ENCODE measurements around the gene RBPJL.
A peak's percentile ranks its signal among the peaks of the same experiment; 100 is the strongest.

RBPJL gene, protein sequence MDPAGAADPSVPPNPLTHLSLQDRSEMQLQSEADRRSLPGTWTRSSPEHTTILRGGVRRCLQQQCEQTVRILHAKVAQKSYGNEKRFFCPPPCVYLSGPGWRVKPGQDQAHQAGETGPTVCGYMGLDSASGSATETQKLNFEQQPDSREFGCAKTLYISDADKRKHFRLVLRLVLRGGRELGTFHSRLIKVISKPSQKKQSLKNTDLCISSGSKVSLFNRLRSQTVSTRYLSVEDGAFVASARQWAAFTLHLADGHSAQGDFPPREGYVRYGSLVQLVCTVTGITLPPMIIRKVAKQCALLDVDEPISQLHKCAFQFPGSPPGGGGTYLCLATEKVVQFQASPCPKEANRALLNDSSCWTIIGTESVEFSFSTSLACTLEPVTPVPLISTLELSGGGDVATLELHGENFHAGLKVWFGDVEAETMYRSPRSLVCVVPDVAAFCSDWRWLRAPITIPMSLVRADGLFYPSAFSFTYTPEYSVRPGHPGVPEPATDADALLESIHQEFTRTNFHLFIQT

DNA sequence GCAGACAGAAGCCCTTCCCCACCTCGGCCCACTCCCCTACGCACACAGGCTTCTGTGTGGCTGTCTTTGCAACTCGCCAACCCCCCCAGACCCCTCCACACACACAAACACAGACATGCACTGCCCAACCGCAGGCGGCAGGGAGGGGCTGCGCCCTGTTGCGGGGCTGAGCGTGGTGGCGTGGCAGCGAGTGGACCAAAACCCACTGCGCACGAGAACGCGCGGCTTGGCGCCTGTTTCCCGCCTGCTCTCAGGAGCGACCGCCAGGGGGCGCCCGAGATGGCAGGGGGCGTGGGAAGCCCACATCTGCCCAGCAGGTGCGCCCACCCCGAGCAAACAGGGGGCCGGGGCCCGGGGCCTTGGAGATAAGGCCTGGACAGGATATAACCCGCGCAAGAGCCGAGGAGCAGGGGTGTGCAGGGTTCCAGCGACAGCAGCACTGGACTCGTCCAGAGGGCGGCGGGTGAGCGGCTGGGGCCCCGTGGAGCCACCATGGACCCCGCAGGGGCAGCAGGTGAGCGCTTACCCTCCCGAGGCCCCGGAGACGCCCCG lies at the start of gene RBPJL:
Gene RBPJL, plus strand, starts transcription at position 410 of the 552 bp plus-strand sequence. Its CDS starts 83 bp downstream, at position 493.
- DNase-seq, result no peak

DNA sequence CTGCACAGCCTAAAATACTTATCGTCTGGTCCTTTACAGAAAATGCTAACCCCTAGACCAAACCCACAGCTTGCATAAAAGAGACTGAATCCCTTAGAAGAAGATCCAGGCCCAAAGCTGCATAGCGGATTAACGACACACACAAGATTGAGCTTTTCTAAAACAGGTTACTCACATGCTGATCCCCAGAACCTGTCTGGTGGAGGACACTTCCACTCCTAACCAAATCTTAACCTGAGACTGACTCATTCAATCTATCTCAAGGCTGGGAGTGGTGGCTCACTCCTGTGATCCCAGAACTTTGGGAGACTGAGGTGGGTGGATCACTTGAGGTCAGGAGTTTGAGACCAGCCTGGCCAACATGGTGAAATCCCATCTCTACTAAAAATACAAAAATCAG lies 49.5 kb upstream of the RBPJL start:
- no peak for DNase-seq

DNA sequence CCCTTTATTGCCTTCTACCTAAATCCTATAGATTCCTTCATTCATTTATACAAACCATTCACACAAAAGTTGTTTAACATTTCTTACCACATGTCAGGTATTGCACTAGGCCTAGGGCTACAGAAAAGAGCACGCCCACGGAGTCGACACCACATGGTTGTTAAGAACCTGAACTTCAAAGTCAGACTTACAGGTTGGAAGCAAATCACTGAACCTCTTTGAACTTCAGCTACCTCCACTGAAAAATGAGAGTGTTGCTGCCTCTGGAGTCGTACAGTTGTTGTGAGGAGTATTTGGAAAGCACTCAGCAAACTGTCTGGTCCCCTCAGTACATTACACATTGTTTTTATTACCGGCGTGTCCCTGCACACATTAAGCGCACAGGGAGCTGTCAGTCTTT lies 48.9 kb upstream of the RBPJL start:
- DNase-seq, result no peak

DNA sequence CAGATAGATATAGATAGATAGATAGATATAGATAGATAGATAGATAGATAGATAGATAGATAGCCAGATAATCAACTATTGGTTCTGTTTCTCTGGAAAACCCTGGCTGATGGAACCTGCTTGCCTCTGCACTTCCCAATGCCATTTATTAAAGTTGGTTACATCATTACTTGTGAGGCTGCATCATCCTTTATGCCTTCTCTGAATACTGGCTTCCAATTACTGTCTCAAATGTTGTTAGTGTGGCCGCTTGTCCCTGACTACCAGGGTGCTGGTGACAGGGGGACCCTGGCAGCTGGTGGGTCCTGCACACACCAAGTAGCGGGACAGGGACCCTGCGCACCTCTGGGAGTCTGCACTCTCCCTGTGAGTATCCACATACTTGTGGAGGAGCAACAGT lies 48.4 kb upstream of the RBPJL start:
- DNase-seq, result no peak

DNA sequence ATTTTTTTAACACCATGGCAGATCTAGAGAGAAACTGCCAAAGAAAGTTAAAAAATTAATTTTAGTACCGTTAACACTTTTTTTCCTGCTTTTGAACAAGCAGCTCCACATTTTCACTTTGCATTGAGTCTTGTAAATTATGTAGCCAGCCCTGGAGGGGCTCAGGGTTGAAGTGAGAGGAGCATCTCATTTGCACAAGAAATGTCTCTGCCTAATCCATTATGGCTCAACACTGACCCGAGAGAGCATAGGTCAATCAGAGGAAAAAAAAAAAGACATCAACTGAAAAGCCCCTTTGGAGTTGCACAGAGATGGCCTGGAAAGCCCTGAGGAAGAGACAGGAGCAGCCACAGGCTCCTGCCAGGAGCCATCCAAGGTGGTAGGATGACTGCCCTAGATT lies 48.0 kb upstream of the RBPJL start:
- DNase-seq, result no peak

DNA sequence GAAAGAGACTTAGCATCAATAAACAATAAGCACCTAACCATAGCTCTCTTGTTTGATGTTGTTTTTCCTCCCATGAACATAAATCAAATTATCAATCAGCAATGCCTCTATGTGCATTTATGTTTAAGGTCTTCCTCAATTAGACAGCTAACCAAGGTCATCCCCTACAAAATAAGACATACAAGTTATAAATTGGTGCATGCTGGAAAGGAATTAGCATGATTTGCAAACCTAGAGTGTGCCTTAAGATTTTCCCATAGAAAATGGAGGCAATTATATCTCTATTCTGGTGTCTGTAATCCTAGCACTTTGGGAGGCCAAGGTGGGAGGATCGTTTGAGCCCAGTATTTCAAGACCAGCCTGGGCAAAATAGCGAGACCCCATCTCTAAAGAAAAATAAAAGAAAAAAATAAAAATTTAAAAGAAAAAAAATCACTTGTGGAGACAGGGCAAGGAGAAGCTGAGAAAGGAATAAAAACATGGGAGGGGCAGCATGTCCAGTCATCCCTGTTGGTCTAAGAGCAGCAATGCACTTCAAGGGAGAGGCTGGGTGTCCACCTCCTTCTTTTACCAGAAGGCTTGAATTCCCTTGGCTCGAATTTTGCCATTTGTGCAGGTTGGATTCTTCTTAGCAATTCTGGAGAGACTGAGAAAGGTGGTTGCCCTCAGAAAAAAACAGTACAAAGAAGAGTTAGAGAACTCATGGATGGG lies 42.9 kb upstream of the RBPJL start:
- DNase-seq, result no peak

DNA sequence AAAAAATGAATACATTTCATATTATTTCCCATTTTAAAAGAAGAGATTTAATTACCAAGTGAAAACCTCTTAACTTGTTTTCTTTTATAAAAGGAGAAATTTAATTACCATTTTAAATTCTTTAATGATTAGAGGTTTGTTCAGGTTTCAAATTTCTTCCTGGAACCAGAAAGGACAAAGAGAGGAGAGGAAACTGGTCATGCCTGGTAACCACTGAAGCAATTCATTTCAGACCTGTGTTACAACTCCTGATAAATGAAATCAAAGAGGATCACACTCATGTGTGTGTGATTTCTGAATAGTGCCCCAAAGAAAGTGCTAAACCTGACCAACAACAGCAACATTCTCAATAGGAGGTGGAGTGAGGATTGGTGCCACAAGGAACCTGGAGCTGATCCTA lies 39.7 kb upstream of the RBPJL start:
- no peak for DNase-seq

DNA sequence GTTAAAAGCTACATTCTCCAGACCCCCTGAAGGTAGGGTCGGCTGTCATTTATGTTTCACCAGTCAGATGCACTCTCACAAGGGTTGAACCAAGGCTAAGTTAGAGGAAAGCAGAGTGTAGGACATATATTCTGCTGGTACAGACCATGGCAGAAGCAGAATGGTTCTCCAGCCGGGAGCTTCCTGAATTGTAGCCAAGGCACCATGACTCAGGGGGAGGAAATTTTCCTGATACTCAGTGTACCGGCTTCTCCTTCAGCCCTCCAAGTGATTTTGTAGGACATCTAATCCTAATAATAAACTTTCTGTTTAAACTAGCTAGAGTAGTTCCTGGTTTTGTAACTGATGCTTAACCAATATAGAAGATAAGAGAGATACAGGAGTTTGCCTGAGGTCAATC lies 38.1 kb upstream of the RBPJL start:
- DNase-seq, result no peak

DNA sequence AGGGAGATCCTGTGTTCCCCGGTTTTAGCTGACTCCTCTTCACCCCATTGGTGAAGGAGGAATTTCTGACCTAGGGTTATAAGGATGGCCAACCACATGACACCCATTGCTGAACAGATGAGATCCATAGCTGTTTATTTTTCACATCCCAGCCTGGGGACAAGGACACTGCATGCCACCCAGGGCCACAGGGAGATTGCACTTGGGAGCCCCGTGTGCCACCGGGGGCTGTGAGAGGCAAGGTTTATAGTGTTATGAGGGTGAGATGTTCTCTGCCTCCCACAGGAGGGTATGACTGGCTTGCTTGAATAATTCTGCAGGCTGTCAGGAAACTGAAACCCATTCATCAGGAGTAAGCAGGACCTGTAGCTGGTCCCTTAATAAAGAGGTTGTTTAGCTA lies 37.6 kb upstream of the RBPJL start:
- no peak for DNase-seq

DNA sequence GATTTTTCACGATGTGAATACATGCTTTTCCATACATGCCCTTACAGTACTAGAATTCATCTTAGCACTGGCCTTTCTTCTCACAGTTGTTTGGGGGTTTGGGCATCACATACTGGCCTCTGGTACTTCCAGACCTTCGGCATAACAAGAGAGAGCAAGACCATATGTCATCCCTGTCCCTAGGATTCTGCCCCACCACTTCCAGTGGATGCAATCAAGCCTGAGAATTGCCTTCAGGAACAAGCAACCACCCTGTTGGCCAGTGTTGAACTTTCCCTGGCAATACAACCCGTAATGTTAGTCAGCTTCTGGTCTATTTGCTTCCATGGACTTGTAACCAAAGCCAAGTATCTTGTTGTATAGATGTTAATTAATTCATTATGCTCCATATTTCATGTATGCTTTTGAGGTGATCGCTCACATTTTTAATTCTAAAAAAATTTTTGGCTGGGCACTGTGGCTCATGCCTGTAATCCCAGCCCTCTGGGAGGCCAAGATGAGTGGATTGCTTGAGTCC lies 36.8 kb upstream of the RBPJL start:
- no peak for DNase-seq

DNA sequence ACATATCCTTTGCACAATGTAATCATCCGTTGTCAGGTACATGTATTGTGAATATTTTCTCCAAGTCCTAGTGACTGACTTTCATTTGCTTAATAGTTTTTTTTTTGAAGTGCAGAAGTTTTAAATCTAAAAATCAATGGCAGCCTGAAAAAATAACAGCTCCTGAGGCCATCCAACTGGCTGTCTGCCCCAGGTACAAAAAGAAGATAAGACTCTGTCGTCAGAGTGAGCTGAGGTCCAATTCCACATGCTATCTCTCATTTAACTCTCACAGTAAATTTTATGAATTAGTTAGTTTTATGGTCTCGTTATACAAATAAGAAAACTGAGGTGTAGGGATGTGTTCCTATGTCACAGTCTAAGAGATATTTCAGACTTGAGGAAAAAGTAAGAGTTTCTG lies 31.3 kb upstream of the RBPJL start:
- DNase-seq, result no peak

DNA sequence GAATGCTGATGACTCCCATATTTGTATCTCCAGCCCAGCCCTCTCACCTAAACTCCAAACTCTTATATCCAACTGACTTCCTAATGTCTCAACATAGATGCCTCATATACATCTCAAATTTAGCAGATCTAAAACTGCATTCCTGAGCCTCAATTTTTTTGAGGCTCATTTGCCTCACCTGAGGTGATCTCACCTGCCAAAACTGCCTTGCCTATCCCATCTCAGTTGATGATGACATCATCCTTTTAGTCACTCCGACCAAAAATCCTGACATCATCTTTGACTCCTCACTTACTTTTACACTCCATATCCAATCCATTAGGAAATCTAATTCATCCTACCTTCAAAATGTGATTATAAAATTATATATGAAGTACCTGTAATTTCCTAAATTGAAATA lies 26.6 kb upstream of the RBPJL start:
- no peak for DNase-seq

DNA sequence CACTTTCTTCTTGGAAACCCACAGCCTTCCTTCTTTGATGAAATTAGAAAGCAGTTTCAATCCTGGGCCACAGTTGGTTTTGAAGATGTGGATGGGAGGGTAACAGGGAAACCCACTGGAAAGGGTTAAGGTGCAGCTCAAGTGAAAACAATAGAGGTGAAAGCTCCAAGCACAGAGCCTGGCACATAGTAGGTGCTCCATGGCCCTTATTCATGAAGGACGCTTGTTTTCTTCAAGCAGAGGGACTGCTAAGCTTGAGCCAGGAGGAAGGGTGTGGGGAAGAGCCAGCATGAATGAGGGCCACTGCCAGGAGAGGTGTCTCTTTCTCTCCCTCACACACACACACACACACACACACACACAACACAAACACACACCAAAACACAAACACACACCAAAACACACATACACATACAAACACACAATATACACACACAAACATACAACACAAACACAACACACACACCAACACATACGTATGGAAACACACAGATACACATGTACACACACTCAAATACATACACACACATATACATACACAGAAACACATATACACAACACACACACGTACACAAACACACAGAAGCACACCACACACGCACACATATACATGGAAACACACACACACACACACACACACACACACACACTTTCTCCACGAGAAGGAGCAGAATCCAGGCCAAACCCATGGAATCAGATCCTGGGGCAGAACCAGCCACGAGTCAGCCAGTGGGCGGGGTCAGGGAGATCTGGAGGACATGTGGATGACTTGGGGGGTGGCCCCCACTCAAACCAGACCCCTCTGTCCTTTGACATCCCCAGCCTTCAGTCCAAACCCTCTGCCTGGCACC lies 23.7 kb upstream of the RBPJL start:
- no peak for DNase-seq

DNA sequence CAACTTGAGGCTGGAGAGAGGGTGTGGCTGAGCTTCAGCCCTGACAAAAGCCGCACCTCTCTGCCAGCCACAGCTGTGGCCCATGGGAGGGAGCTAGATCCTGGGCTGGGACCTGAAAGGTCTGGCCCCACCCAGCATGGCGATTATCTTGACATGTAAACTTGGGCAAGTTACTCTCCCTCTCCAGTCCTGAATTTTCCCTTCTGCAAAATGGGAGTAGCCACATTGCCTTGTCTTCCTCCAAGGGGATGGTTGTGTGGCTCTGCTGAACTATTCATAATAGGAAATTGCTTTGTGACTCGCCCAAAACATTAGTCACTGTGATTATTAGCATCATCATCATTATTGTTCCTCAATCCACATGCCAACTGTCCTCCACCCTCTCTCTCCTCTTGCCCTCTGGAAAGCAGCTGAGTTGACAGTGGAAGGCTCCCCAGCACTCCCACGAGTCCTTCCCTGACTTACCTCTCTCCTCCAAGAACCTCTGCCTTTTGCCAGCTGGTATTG lies 23.0 kb upstream of the RBPJL start:
- peak; percentile 13 to 46 for DNase-seq

DNA sequence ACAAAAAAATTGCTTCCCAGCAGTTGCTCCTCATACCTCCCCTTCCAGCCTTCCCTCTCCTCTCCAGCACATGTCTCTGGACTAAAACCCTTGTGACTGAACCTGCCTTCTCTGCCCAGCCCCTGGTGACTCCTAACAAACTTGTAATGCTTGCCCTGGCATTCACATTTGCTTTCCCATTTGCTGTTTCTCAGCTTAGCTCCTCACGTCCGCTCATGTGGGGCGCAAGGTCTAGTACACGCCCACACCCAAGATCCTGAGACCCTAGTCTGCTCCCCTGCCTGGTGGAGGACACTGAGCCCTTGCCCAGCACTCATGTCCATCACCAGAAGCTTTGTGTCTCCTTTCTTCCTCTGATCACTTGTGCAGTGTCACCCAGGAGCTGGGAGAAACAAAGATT lies 18.3 kb upstream of the RBPJL start:
- DNase-seq, result no peak

DNA sequence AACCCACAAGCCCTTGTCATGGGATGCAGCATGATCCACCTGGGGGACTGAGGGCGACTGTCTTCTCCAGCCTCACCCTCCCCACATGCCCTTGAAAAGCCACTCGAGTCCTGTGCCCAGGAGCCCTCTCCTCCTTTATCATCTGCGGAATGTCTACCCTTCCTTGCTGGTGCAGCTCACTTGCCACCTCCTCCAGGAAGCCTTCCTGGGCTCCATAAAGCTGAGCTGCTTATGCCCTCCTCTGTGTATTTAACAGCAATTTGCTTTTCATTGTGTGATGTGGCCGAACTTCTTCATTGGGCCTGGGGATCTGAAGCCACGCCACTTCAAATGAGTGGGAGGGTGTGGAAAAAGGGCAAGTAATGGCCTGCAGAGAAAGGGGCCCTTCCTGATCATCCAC lies 17.8 kb upstream of the RBPJL start:
- DNase-seq, result no peak

DNA sequence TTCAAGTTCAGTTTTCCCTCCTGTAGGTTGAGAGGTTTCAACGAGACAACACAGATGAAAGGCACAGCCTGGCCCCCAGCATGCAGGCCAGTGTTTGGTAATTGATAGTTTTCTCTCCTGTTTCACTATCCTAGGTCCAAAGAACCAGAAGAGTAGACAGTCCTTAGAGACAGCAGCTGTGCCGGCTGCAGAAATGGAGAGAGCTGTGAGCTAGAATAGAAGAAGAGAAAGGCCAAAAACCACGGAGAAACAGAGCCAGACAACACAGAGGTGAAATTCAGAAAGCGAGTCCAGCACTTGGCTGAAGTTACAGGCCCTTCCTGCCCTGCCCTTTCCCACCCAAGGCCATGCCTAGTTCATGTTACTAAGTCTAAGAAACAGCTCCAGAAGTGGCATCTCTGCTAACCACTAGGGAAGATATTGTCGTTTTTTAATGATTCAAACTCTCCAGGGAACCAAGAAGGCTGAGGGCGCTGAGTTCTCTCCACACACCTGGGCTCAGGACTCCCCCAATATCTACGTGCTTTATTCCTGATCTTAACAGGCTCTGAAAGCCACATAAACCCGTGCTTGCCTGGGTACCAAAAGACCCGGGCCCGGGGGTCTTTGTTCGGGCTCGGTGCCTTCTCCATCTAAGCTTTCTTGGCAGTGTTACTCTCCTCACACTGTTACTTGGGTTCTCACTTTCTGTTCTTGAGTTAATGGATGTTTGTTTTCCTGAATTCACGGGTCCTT lies 16.5 kb upstream of the RBPJL start:
- no peak for DNase-seq

DNA sequence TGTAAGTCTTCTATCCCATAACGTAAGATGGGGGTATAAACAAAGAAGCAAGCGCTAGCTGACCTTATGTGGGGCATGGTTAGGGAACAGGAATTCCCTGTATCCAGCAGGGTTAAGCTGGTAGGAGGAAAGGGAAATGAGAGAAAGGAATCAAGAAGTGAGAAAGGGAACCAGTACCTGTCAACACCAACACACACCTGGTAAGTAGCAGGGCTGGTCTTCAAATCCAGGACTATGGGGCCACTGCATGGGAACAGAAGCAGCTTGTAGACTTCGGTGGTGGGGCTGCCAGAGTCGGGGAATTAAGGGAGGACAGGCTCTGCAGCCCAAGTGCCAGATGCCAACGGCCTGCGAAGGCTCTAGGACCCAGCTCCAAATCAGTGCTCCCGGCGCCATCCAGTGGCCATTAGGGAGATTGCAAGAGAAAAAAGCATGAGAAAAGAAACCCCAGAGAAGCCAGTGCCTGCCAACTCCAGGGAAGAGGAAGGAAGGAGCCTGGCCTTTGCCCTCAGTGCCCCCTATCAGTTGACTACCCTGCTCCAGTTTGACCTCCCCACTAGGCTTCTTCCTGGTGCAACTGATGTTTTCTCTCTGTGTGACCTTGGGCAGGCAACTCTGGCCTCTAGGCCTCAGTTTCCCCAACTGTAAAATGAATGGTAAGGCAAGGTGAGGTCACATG lies 15.8 kb upstream of the RBPJL start:
- DNase-seq, result peak; percentile 68 to 96

DNA sequence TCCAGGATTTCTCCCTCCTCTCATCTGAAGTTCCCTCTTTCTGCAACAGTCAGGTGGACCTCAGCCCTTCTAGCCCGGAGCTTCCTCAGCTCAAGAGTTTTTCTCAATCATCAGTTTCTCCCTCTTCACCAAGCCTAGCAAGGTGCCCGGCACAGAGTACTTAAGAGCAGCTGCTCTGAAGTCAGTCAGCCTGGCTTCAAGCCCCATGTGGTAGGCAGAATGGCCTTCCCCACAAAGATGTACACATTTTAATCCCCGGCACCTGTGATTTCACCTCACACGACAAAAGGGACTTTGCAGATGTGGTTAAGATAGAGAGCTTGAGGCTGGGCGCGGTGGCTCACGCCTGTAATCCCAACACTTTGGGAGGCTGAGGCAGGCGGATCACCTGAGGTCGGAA lies 15.1 kb upstream of the RBPJL start:
- DNase-seq, result no peak

DNA sequence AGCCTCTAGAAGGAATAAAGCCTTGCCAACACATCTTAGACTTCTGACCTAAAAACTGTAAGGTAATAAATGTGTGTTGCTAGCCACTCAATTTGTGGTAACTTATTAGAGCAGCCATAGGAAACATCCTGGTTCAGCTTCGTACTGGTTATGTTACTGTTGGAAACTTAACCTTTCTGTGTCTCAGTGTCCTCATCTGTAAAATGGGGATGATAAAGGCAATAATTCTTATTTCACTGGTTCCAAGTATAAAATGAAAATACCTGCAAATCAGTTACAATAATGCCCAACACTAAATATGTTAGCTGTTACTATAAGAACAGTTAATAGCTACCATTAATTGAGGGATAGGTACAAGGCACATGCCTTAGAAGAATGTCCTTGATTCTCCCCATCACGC lies 14.3 kb upstream of the RBPJL start:
- no peak for DNase-seq

Measured in inflammatory macrophage treated with lipopolysaccharide for 1 hour (primary cell).